H1 (cell line): ENCODE measurements around the gene BCAR3. TPM values are rescaled to one million over a fixed set of nuclear protein-coding genes. Genes with fewer than 3 reads are reported as not detected.

Experiments used
- CTCF ChIA-PET: fragments of 300-600 bp; sonication (Branson Sonifier 250); formaldehyde crosslinking; loops from one replicate; lab custom pipeline; 2021; ENCODE audit not compliant: partially characterized antibody; lab: Charles Lee
- POLR2A ChIA-PET: fragments of 300-600 bp; sonication (Branson Sonifier 250); formaldehyde crosslinking; loops from one replicate; lab custom pipeline; 2021; ENCODE audit warnings: inconsistent platforms; ENCODE audit not compliant: partially characterized antibody; lab: Charles Lee
- DNase-seq, 2 experiments: peaks; one replicate each; pipeline versions ENCODE4 v3.0.0 to v3.0.0-alpha.2; 2010 to 2022; ENCODE audit warnings: low spot score in 2 of 2, low read depth in 1 of 2, mixed read lengths in 1 of 2
- FAIRE-seq: peaks from 2 replicates; lab custom pipeline; 2011; peaks lifted over from hg19 to GRCh38; lab: Jason Lieb, UNC
- H2AFZ ChIP-seq: 2 replicates; pipeline ENCODE4 v1.8.1; 2012; ENCODE audit warnings: low read length, inconsistent platforms
- H2AK5ac ChIP-seq: 2 replicates; pipeline ENCODE4 v1.6.1; 2013; ENCODE audit warnings: low read depth, low read length
- H2BK120ac ChIP-seq: replicated peaks from 2 replicates; pipeline ENCODE3; 2013; ENCODE audit warnings: low read depth, low read length, inconsistent platforms
- H2BK12ac ChIP-seq: 2 replicates; pipeline ENCODE4 v1.6.1; 2013; ENCODE audit warnings: low read depth, low read length
- H2BK15ac ChIP-seq: 2 replicates; pipeline ENCODE4 v1.6.1; 2013; ENCODE audit warnings: low read length
- H2BK20ac ChIP-seq: 2 replicates; pipeline ENCODE4 v1.6.1; 2013; ENCODE audit warnings: low read length
- H2BK5ac ChIP-seq: 2 replicates; pipeline ENCODE4 v1.6.1; 2013; ENCODE audit warnings: low read depth, low read length
- H3K14ac ChIP-seq: 2 replicates; pipeline ENCODE4 v1.6.1; 2013; ENCODE audit warnings: inconsistent platforms; ENCODE audit not compliant: insufficient read length
- H3K18ac ChIP-seq: 2 replicates; pipeline ENCODE4 v1.6.1; 2013; ENCODE audit warnings: low read length; ENCODE audit errors: extremely low read depth
- H3K23ac ChIP-seq: 2 replicates; pipeline ENCODE4 v1.6.1; 2013; ENCODE audit warnings: inconsistent platforms; ENCODE audit not compliant: insufficient read length
- H3K23me2 ChIP-seq: 2 replicates; pipeline ENCODE4 v1.6.1; 2013; ENCODE audit warnings: low read depth, low read length
- H3K27ac ChIP-seq: 2 replicates; pipeline ENCODE4 v1.6.1; 2011; ENCODE audit warnings: low read depth, low read length, inconsistent platforms
- H3K27me3 ChIP-seq, 4 experiments: replicated peaks in 1 of 4; 1 replicate in 1 of 4; 2 replicates in 3 of 4; pipeline versions ENCODE4 v1.6.1 to v1.8.1; 2011 to 2013; ENCODE audit warnings: low read length in 3 of 4, mild to moderate bottlenecking in 3 of 4, inconsistent platforms in 2 of 4, mixed read lengths in 2 of 4, moderate library complexity in 1 of 4; ENCODE audit not compliant: control insufficient read depth in 3 of 4, insufficient read depth in 3 of 4; ENCODE audit errors: extremely low read depth in 1 of 4
- H3K36me3 ChIP-seq, 4 experiments: 2 replicates each; pipeline versions ENCODE4 v1.6.1 to v1.8.1; 2011 to 2013; ENCODE audit warnings: mild to moderate bottlenecking in 4 of 4, low read length in 3 of 4, moderate library complexity in 2 of 4, control low read depth in 1 of 4, inconsistent platforms in 1 of 4; ENCODE audit not compliant: insufficient read depth in 4 of 4, control insufficient read depth in 2 of 4
- H3K4ac ChIP-seq: replicated peaks from 2 replicates; pipeline ENCODE3; 2013; ENCODE audit warnings: low read length, low read depth, mixed read lengths, inconsistent platforms; ENCODE audit not compliant: insufficient read length
- H3K4me1 ChIP-seq, 4 experiments: replicated peaks in 1 of 4; 1 replicate in 1 of 4; 2 replicates in 3 of 4; pipeline versions ENCODE4 v1.6.1 to v1.8.1; 2011 to 2013; ENCODE audit warnings: low read length in 3 of 4, inconsistent platforms in 2 of 4, mixed read lengths in 1 of 4; ENCODE audit not compliant: insufficient read depth in 4 of 4, control insufficient read depth in 3 of 4
- H3K4me2 ChIP-seq, 2 experiments: 2 replicates each; pipeline versions ENCODE4 v1.6.1 to v1.8.1; 2011 to 2013; ENCODE audit warnings: low read depth in 2 of 2, low read length in 2 of 2, control low read depth in 1 of 2, inconsistent platforms in 1 of 2, mild to moderate bottlenecking in 1 of 2; ENCODE audit not compliant: insufficient read depth in 1 of 2
- H3K4me3 ChIP-seq, 4 experiments: fragments of 200-600, 300-600 bp in 1 of 4; sonication (generic), shearing (Covaris generic), sonication (Bioruptor Twin) in 1 of 4; 2 replicates each; pipeline versions ENCODE4 v1.5.1 to v1.8.1; 2011 to 2016; ENCODE audit warnings: low read length in 4 of 4, low read depth in 3 of 4, control low read depth in 2 of 4, inconsistent platforms in 2 of 4, mild to moderate bottlenecking in 2 of 4, mixed read lengths in 1 of 4, moderate library complexity in 1 of 4; ENCODE audit not compliant: insufficient read depth in 2 of 4; ENCODE audit errors: extremely low read depth in 1 of 4
- H3K56ac ChIP-seq: replicated peaks from 2 replicates; pipeline ENCODE3; 2013; ENCODE audit warnings: low read depth, mild to moderate bottlenecking, mixed read lengths, low read length, inconsistent platforms; ENCODE audit not compliant: insufficient read length
- H3K79me1 ChIP-seq: 2 replicates; pipeline ENCODE4 v1.6.1; 2013; ENCODE audit warnings: low read depth, low read length, control low read depth
- H3K79me2 ChIP-seq, 2 experiments: 2 replicates each; pipeline versions ENCODE4 v1.6.1 to v1.8.1; 2012 to 2013; ENCODE audit warnings: low read length in 2 of 2, mild to moderate bottlenecking in 2 of 2, inconsistent platforms in 1 of 2; ENCODE audit not compliant: insufficient read depth in 2 of 2, control insufficient read depth in 1 of 2
- H3K9ac ChIP-seq, 4 experiments: replicated peaks in 1 of 4; 1 replicate in 1 of 4; 2 replicates in 3 of 4; pipeline versions ENCODE4 v1.6.1 to v1.8.1; 2011 to 2013; ENCODE audit warnings: low read depth in 3 of 4, low read length in 3 of 4, control low read depth in 2 of 4, mild to moderate bottlenecking in 2 of 4, moderate library complexity in 2 of 4, inconsistent platforms in 1 of 4; ENCODE audit errors: extremely low read depth in 1 of 4
- H3K9me3 ChIP-seq, 2 experiments: 2 replicates each; pipeline versions ENCODE4 v1.6.1 to v1.8.1; 2012 to 2013; ENCODE audit warnings: mild to moderate bottlenecking in 2 of 2, moderate library complexity in 2 of 2, control low read depth in 1 of 2, inconsistent platforms in 1 of 2, low read depth in 1 of 2, low read length in 1 of 2, mixed read lengths in 1 of 2; ENCODE audit not compliant: insufficient read depth in 2 of 2
- H4K20me1 ChIP-seq, 2 experiments: replicated peaks in 1 of 2; 2 replicates each; pipeline versions ENCODE3 to v1.8.1; 2011 to 2013; ENCODE audit warnings: inconsistent platforms in 2 of 2, low read length in 2 of 2, mild to moderate bottlenecking in 1 of 2; ENCODE audit not compliant: insufficient read depth in 2 of 2, control insufficient read depth in 1 of 2
- H4K5ac ChIP-seq: 2 replicates; pipeline ENCODE4 v1.6.1; 2013; ENCODE audit warnings: low read length, low read depth, mixed read lengths, inconsistent platforms; ENCODE audit not compliant: insufficient read length
- H4K8ac ChIP-seq: 2 replicates; pipeline ENCODE4 v1.8.0; 2013; ENCODE audit warnings: mild to moderate bottlenecking, moderate library complexity, low read length, inconsistent platforms; ENCODE audit not compliant: insufficient read depth; ENCODE audit errors: extremely low read depth
- H4K91ac ChIP-seq: replicated peaks from 2 replicates; pipeline ENCODE3; 2013; ENCODE audit warnings: low read length, mixed read lengths, inconsistent platforms; ENCODE audit not compliant: insufficient read length
- CHD2 ChIP-seq: IDR thresholded peaks from 2 replicates; pipeline ENCODE4 v1.6.1; 2012; ENCODE audit warnings: low read length, improper control_type of control experiment
- HDAC2 ChIP-seq, 2 experiments: fragments of 300-600 bp in 1 of 2; sonication (generic) in 1 of 2; IDR thresholded peaks; 2 replicates each; pipeline ENCODE4 v1.6.1; 2011 to 2012; ENCODE audit warnings: low read depth in 2 of 2, low read length in 2 of 2, mild to moderate bottlenecking in 2 of 2, moderate library complexity in 2 of 2, borderline replicate concordance in 1 of 2, inconsistent platforms in 1 of 2
- NANOG ChIP-seq: IDR thresholded peaks from 2 replicates; pipeline ENCODE4 v1.6.1; 2011; ENCODE audit warnings: low read length, low read depth, mild to moderate bottlenecking, inconsistent platforms; ENCODE audit not compliant: insufficient read depth, poor library complexity, severe bottlenecking
- RAD21 ChIP-seq, 2 experiments: IDR thresholded peaks in 1 of 2; conservative IDR thresholded peaks in 1 of 2; 2 replicates each; pipeline ENCODE4 v1.6.1; 2011; ENCODE audit warnings: low read depth in 2 of 2, low read length in 2 of 2, improper control_type of control experiment in 1 of 2, inconsistent platforms in 1 of 2, mild to moderate bottlenecking in 1 of 2, moderate library complexity in 1 of 2
- SIN3A ChIP-seq, 2 experiments: IDR thresholded peaks in 1 of 2; conservative IDR thresholded peaks in 1 of 2; 2 replicates each; pipeline ENCODE4 v1.6.1; 2011 to 2012; ENCODE audit warnings: low read length in 2 of 2, improper control_type of control experiment in 1 of 2, low read depth in 1 of 2, mild to moderate bottlenecking in 1 of 2
- SP4 ChIP-seq: IDR thresholded peaks from 2 replicates; pipeline ENCODE4 v1.6.1; 2012; ENCODE audit warnings: low read length, inconsistent platforms
- SRF ChIP-seq: IDR thresholded peaks from 2 replicates; pipeline ENCODE4 v1.6.1; 2011; ENCODE audit warnings: mild to moderate bottlenecking, low read depth, low read length, moderate library complexity
- WGBS, 2 experiments: shearing (Covaris generic) in 1 of 2; methylation state at CpG; one replicate each; pipeline versions ENCODE4 v1.1.6 to v1.1.7; 2013 to 2015; ENCODE audit warnings: low lambda C conversion rate in 2 of 2, mixed read lengths in 2 of 2, inconsistent platforms in 1 of 2, low coverage in 1 of 2, missing lambda C conversion rate in 1 of 2; ENCODE audit not compliant: insufficient replicate concordance in 2 of 2, insufficient coverage in 1 of 2, insufficient read length in 1 of 2; ENCODE audit errors: extremely low coverage in 1 of 2, missing lambda C conversion rate in 1 of 2; 5-methylcytosine and 5-hydroxymethylcytosine counted together
- polyA plus RNA-seq, 7 experiments: library from polyadenylated mRNA; depleted of rRNA in 3 of 7; stranded (reverse) in 5 of 7; unstranded in 2 of 7; fragments of >200 nt in 5 of 7; fragments of 200-250 nt in 2 of 7; gene quantifications; 1 replicate in 5 of 7; 2 replicates in 1 of 7; 4 replicates in 1 of 7; pipeline versions ENCODE4 v1.2.1 to v1.2.3, GENCODE V29; 2011 to 2013; ENCODE audit warnings: missing spikeins in 2 of 7, mixed read lengths in 2 of 7
- total RNA-seq: library from RNA; stranded (reverse); fragmentation: NEBNext Ultra II Directional; extraction: Animal tissue kit (Norgen Biotek cat#: 25700); gene quantifications from 2 replicates; pipeline ENCODE4 v1.2.1, GENCODE V29; 2021
- TF ChIP-seq, protein P1 (sequence below): IDR thresholded peaks from 2 replicates; pipeline ENCODE4 v1.6.1; 2011; ENCODE audit warnings: low read length, improper control_type of control experiment
- TF ChIP-seq, protein P2 (sequence below), 3 experiments: IDR thresholded peaks; 1 replicate in 2 of 3; 2 replicates in 1 of 3; pipeline versions ENCODE4 v1.5.1 to v1.6.1; 2011; ENCODE audit warnings: low read length in 3 of 3, mild to moderate bottlenecking in 3 of 3, inconsistent platforms in 2 of 3, low read depth in 1 of 3, moderate library complexity in 1 of 3; ENCODE audit not compliant: insufficient read depth in 1 of 3; ENCODE audit errors: control extremely low read depth in 1 of 3

Gene BCAR3
- total and polyA plus RNA-seq, 2 of the 8 experiments (the other 6 are each of a cell fraction or from before 2014, with no cell fraction given), result 5.6 to 9.2 TPM

DNA sequence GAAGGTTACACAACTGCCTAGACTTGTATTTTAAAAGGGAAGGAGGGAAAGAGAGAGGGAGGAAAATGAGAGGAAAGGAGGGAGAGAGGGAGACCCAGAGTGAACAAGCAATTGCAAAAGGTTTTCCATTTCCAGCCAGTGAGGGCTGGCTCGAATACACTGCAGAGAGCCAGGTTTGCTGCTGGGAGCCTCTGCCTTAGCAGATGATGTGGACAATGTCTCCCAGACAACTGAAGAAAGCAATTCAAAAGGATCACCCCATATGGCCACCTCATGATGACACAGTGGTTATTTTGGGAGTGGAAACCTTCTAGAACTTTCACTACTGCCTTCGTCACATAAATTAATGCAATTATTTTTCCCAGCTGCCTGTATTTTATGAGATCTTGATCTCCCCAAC lies 86.4 kb downstream of the BCAR3 start:
- Histone ChIP-seq H4K91ac (no peak overlapping the region), H2BK5ac (no peak overlapping the region), H3K23me2 (no peaks in the 10 kb centered on the region), H4K8ac (no peak overlapping the region), H3K18ac (no peak overlapping the region), H4K20me1 (peaks cover 0 to 4% of the 10 kb centered on the region in 2 experiments), H3K4me1 (peaks cover 7 to 19% (median 11%) of the 10 kb centered on the region in 4 experiments; a peak in 6 of 7 replicates), H2BK15ac (no peak overlapping the region), H3K27ac (no peak overlapping the region), H4K5ac (no peak overlapping the region), H2BK12ac (no peak overlapping the region), H3K79me2 (no peaks in the 10 kb centered on the region), H3K23ac (no peak overlapping the region), H3K56ac (no peak overlapping the region), H3K4me2 (no peak overlapping the region), H3K14ac (no peak overlapping the region), H3K36me3 (no peaks in the 10 kb centered on the region; a peak in 1 of 8 replicates), H3K9me3 (no peaks in the 10 kb centered on the region), H3K4ac (no peak overlapping the region), H2AFZ (no peak overlapping the region), H3K4me3 (no peak overlapping the region), H2AK5ac (no peak overlapping the region), H2BK20ac (no peak overlapping the region), H2BK120ac (no peak overlapping the region), H3K9ac (no peak overlapping the region), H3K27me3 (no peaks in the 10 kb centered on the region), H3K79me1 (peaks cover 3% of the 10 kb centered on the region; the same call in 1 of the 2 replicates)
- POLR2A ChIA-PET, result interaction anchor here (0.6 kb wide), 1 partner anchor 93 kb away, joined by 3 read pairs; no protein-coding TSS in a partner anchor
- DNase-seq (no peak), FAIRE-seq (no peak)
- 88% methylated on average over 2 of the region's 2 CpGs; no CpG with 5 or more reads in 1 of the 2 experiments for WGBS, 2 experiments
- CTCF ChIA-PET, result interaction anchor here (0.6 to 2.4 kb wide), 5 partner anchors 36 to 395 kb away, joined by 3 to 9 read pairs (median 3); no protein-coding TSS in a partner anchor
- TF ChIP-seq, protein P1, sequence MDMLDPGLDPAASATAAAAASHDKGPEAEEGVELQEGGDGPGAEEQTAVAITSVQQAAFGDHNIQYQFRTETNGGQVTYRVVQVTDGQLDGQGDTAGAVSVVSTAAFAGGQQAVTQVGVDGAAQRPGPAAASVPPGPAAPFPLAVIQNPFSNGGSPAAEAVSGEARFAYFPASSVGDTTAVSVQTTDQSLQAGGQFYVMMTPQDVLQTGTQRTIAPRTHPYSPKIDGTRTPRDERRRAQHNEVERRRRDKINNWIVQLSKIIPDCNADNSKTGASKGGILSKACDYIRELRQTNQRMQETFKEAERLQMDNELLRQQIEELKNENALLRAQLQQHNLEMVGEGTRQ, result no peak
- TF ChIP-seq CHD2 (no peak), SIN3A (conservative IDR thresholded peaks at IDR 0.05 in 1 of 2, IDR thresholded peaks at IDR 0.05 in 1 of 2; ENCODE audit: low read depth in 1 of 2, low read length in 2 of 2) (no peak), SRF (no peak), NANOG (no peak), HDAC2 (IDR thresholded peaks at IDR 0.05; ENCODE audit: borderline replicate concordance in 1 of 2, low read depth in 2 of 2, low read length in 2 of 2) (no peak), SP4 (no peak), RAD21 (IDR thresholded peaks at IDR 0.05 in 1 of 2, conservative IDR thresholded peaks at IDR 0.05 in 1 of 2; ENCODE audit: low read depth in 2 of 2, low read length in 2 of 2) (no peak)
- TF ChIP-seq, protein P2, sequence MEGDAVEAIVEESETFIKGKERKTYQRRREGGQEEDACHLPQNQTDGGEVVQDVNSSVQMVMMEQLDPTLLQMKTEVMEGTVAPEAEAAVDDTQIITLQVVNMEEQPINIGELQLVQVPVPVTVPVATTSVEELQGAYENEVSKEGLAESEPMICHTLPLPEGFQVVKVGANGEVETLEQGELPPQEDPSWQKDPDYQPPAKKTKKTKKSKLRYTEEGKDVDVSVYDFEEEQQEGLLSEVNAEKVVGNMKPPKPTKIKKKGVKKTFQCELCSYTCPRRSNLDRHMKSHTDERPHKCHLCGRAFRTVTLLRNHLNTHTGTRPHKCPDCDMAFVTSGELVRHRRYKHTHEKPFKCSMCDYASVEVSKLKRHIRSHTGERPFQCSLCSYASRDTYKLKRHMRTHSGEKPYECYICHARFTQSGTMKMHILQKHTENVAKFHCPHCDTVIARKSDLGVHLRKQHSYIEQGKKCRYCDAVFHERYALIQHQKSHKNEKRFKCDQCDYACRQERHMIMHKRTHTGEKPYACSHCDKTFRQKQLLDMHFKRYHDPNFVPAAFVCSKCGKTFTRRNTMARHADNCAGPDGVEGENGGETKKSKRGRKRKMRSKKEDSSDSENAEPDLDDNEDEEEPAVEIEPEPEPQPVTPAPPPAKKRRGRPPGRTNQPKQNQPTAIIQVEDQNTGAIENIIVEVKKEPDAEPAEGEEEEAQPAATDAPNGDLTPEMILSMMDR (IDR thresholded peaks at IDR 0.05; ENCODE audit: control extremely low read depth in 1 of 3, insufficient read depth in 1 of 3, low read depth in 1 of 3, low read length in 3 of 3), result no peak
